B cell (primary cell): Measurements from ENCODE around the gene ZBTB24. TPM values are rescaled to one million over a fixed set of nuclear protein-coding genes. Genes with fewer than 3 reads are reported as not detected.

Experiments used
- ATAC-seq: fragments of 200-7000 bp; cut with Tn5 transposase; one replicate; pipeline ENCODE4 v1.10.0; 2021; ENCODE audit warnings: low read depth, mild to moderate bottlenecking, moderate number of reproducible peaks, moderate library complexity
- CTCF ChIA-PET: fragments of 350-600 bp; sonication (Branson Sonifier 250); formaldehyde crosslinking; loops from one replicate; lab custom pipeline; 2021; ENCODE audit warnings: antibody characterized with exemption, inconsistent platforms; lab: Charles Lee
- POLR2A ChIA-PET: fragments of 350-600 bp; sonication (Branson Sonifier 250); formaldehyde crosslinking; loops from one replicate; lab custom pipeline; 2021; ENCODE audit warnings: antibody characterized with exemption; lab: Charles Lee
- DNase-seq: peaks from one replicate; pipeline ENCODE4 v3.0.0; 2013
- H2AFZ ChIP-seq: 2 replicates; pipeline ENCODE4 v1.6.1; 2012; ENCODE audit warnings: mild to moderate bottlenecking, low read depth, low read length; ENCODE audit not compliant: insufficient read depth, poor library complexity, severe bottlenecking
- H3K27ac ChIP-seq, 2 donors: 1 replicate in 1 of 2; 2 replicates in 1 of 2; pipeline ENCODE4 v1.5.1; 2012 to 2013; ENCODE audit warnings: low read length in 2 of 2, mild to moderate bottlenecking in 2 of 2, moderate library complexity in 1 of 2
- H3K27me3 ChIP-seq, 4 experiments: fragments of 200-600 bp in 1 of 4; sonication (generic) in 1 of 4; replicated peaks in 1 of 4; 1 replicate in 2 of 4; 2 replicates in 2 of 4; pipeline versions ENCODE4 v1.6.1 to v1.7.0; 2013 to 2016; ENCODE audit warnings: low read length in 3 of 4, mild to moderate bottlenecking in 2 of 4, mixed read lengths in 1 of 4, moderate library complexity in 1 of 4; ENCODE audit not compliant: insufficient read depth in 4 of 4, control insufficient read depth in 3 of 4; ENCODE audit errors: control extremely low read depth in 1 of 4
- H3K36me3 ChIP-seq, 2 experiments: replicated peaks in 1 of 2; 1 replicate in 1 of 2; 2 replicates in 1 of 2; pipeline versions ENCODE4 v1.6.1 to v1.7.1; 2013; ENCODE audit warnings: low read length in 1 of 2; ENCODE audit not compliant: insufficient read depth in 2 of 2, control insufficient read depth in 1 of 2; ENCODE audit errors: control extremely low read depth in 1 of 2, extremely low read depth in 1 of 2
- H3K4me1 ChIP-seq, 2 donors: fragments of 200-600 bp in 1 of 2; sonication (generic) in 1 of 2; 1 replicate in 1 of 2; 2 replicates in 1 of 2; pipeline versions ENCODE4 v1.5.1 to v1.6.1; 2013 to 2017; ENCODE audit warnings: low read length in 2 of 2; ENCODE audit not compliant: control insufficient read depth in 2 of 2, insufficient read depth in 2 of 2
- H3K4me2 ChIP-seq: replicated peaks from 2 replicates; pipeline ENCODE3; 2012; ENCODE audit warnings: mild to moderate bottlenecking, low read depth, low read length; ENCODE audit not compliant: poor library complexity, severe bottlenecking
- H3K4me3 ChIP-seq, 5 experiments: fragments of 200-600 bp in 1 of 5; sonication (generic) in 1 of 5; 1 replicate in 3 of 5; 2 replicates in 2 of 5; pipeline versions ENCODE4 v1.5.1 to v1.7.0; 2011 to 2016; ENCODE audit warnings: low read length in 4 of 5, mild to moderate bottlenecking in 4 of 5, low read depth in 2 of 5, control low read depth in 1 of 5, moderate library complexity in 1 of 5; ENCODE audit not compliant: insufficient read depth in 1 of 5; ENCODE audit errors: control extremely low read depth in 1 of 5, extremely low read depth in 1 of 5
- H3K79me2 ChIP-seq: fragments of 200-600 bp; sonication (generic); one replicate; pipeline ENCODE4 v1.6.0; 2016; ENCODE audit warnings: low read length; ENCODE audit not compliant: control insufficient read depth, insufficient read depth
- H3K9ac ChIP-seq: fragments of 200-600 bp; sonication (generic); 2 replicates; pipeline ENCODE4 v1.6.1; 2017; ENCODE audit warnings: mild to moderate bottlenecking, low read length, moderate library complexity
- H3K9me3 ChIP-seq, 3 donors: one replicate each; pipeline versions ENCODE4 v1.6.1 to v1.7.1; 2013; ENCODE audit warnings: low read length in 2 of 3; ENCODE audit not compliant: control insufficient read depth in 2 of 3, insufficient read depth in 1 of 3; ENCODE audit errors: control extremely low read depth in 1 of 3
- H4K20me1 ChIP-seq: 2 replicates; pipeline ENCODE4 v1.6.0; 2012; ENCODE audit warnings: mild to moderate bottlenecking, low read length; ENCODE audit not compliant: insufficient read depth, control insufficient read depth, poor library complexity, severe bottlenecking
- H3K27ac Mint-ChIP-seq: one replicate; pipeline ENCODE4 v1.8.0; 2021; ENCODE audit warnings: mixed read lengths
- H3K27me3 Mint-ChIP-seq: one replicate; pipeline ENCODE4 v1.8.0; 2021; ENCODE audit warnings: mixed read lengths
- H3K4me1 Mint-ChIP-seq: one replicate; pipeline ENCODE4 v1.8.0; 2021; ENCODE audit warnings: mixed read lengths
- H3K4me3 Mint-ChIP-seq: one replicate; pipeline ENCODE4 v1.8.0; 2021; ENCODE audit warnings: mixed read lengths
- H3K9me3 Mint-ChIP-seq: one replicate; pipeline ENCODE4 v1.8.0; 2022; ENCODE audit warnings: mixed read lengths; ENCODE audit not compliant: insufficient read depth
- EZH2 ChIP-seq: IDR thresholded peaks from 2 replicates; pipeline ENCODE4 v1.6.1; 2012; ENCODE audit warnings: borderline replicate concordance, low read depth, mild to moderate bottlenecking, moderate library complexity, low read length; ENCODE audit not compliant: insufficient read depth, poor library complexity, severe bottlenecking
- WGBS: methylation state at CpG from one replicate; pipeline ENCODE4 v1.1.5; 2013; ENCODE audit warnings: missing lambda C conversion rate; ENCODE audit not compliant: insufficient coverage; 5-methylcytosine and 5-hydroxymethylcytosine counted together
- intact Hi-C: fragments of 100-400 bp; cut with micrococcal nuclease; formaldehyde crosslinking; loops from one replicate; pipeline ENCODE4 v1.10.0; 2022
- polyA plus RNA-seq: library from polyadenylated mRNA; depleted of rRNA; stranded (reverse); fragments of >200 nt; gene quantifications from 2 replicates; pipeline ENCODE4 v1.2.3, GENCODE V29; 2012
- total RNA-seq, 2 donors: library from RNA; stranded (reverse); fragments of 120-200 nt in 1 of 2; gene quantifications; 1 replicate in 1 of 2; 2 replicates in 1 of 2; pipeline versions ENCODE4 v1.2.3 to v1.2.4, GENCODE V29; 2013 to 2022
- TF ChIP-seq, protein P1 (sequence below): fragments of 200-600 bp; IDR thresholded peaks from one replicate; pipeline ENCODE4 v1.8.0; 2022; ENCODE audit warnings: antibody characterized with exemption, mild to moderate bottlenecking

ZBTB24 gene
- total and polyA plus RNA-seq, 2 donors (not counting 1 experiment from before 2014, with no cell fraction given), result 10.6 to 31.4 TPM

DNA sequence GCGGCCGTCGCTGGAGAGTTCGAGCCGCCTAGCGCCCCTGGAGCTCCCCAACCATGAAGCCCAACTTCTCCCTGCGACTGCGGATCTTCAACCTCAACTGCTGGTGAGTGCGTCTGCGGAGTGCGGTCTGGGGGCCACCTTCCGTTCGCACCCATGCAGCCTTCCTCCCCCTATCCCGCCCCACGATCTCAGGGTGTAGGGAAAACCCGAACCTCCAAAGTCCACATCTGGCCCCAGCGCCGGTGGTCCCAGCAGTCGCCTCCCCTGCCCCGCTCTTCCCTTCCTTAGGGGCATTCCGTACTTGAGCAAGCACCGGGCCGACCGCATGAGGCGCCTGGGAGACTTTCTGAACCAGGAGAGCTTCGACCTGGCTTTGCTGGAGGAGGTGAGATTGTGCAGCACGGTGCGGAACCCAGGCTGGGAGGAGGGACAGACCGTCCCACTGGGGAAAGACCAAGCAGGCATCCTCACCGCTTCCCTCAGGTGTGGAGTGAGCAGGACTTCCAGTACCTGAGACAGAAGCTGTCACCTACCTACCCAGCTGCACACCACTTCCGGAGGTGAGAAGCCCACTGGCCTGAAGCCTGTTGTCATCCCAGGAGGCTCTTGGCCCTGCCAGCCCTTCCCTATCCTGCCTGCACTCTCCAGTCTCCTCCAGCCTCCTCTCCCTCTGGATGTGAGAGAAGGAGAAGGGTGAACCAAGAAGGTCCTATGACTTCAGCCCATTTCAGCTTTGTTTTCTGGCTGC lies 41.8 kb downstream of the ZBTB24 start:
- H2AFZ ChIP-seq, result peak overlapping the region; percentile 83
- peaks cover 19% of the 10 kb centered on the region for H4K20me1 ChIP-seq
- H3K27me3 Mint-ChIP-seq, result no peaks in the 10 kb centered on the region
- ATAC-seq (no peak), DNase-seq (no peak)
- intact Hi-C loops, result loop anchor here (1.0 to 2.0 kb wide), 4 partner anchors 8 to 876 kb away; partner anchors contain the start of gene CDC40
- TF ChIP-seq, protein P1, sequence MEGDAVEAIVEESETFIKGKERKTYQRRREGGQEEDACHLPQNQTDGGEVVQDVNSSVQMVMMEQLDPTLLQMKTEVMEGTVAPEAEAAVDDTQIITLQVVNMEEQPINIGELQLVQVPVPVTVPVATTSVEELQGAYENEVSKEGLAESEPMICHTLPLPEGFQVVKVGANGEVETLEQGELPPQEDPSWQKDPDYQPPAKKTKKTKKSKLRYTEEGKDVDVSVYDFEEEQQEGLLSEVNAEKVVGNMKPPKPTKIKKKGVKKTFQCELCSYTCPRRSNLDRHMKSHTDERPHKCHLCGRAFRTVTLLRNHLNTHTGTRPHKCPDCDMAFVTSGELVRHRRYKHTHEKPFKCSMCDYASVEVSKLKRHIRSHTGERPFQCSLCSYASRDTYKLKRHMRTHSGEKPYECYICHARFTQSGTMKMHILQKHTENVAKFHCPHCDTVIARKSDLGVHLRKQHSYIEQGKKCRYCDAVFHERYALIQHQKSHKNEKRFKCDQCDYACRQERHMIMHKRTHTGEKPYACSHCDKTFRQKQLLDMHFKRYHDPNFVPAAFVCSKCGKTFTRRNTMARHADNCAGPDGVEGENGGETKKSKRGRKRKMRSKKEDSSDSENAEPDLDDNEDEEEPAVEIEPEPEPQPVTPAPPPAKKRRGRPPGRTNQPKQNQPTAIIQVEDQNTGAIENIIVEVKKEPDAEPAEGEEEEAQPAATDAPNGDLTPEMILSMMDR, result peak; percentile 31
- no peak for TF ChIP-seq EZH2
- no peaks in the 10 kb centered on the region for H3K9me3 ChIP-seq
- WGBS, result 0% methylated on average over 21 of the region's 31 CpGs
- peaks cover 25% of the 10 kb centered on the region for H3K79me2 ChIP-seq
- H3K4me3 Mint-ChIP-seq, result peak overlapping the region; percentile 97
- peak overlapping the region; percentile 96 for H3K27ac Mint-ChIP-seq
- peak overlapping the region; percentile 98 for H3K9ac ChIP-seq
- H3K4me1 Mint-ChIP-seq, result peaks cover 31% of the 10 kb centered on the region
- peaks cover 21 to 30% of the 10 kb centered on the region in 2 donors for H3K4me1 ChIP-seq
- POLR2A ChIA-PET, result interaction anchor here (0.6 to 2.9 kb wide), 11 partner anchors 9 to 351 kb away, joined by 3 to 35 read pairs (median 8); partner anchors contain the start of genes AK9, CD164, CEP57L1 and FIG4
- CTCF ChIA-PET, result interaction anchor here (0.6 to 5.6 kb wide), 15 partner anchors 13 to 1588 kb away, joined by 3 to 55 read pairs (median 5); partner anchors contain the start of genes CD164, MICAL1 and ZBTB24
- H3K36me3 ChIP-seq, result peaks cover 0 to 38% of the 10 kb centered on the region in 2 experiments
- H3K4me2 ChIP-seq, result peak overlapping the region; percentile 83
- no peaks in the 10 kb centered on the region for H3K9me3 Mint-ChIP-seq
- peak overlapping the region; percentile 0 to 93 (median 90) for H3K4me3 ChIP-seq
- H3K27ac ChIP-seq, result peak overlapping the region; percentile 79 to 98
- no peaks in the 10 kb centered on the region for H3K27me3 ChIP-seq
